K562 (cell line): ENCODE results near the gene MCU. TPM values are rescaled to one million over a fixed set of nuclear protein-coding genes. Genes with fewer than 3 reads are reported as not detected.

Experiments
- ATAC-seq: fragments of 200-7000 bp; cut with Tn5 transposase; 3 replicates; pipeline ENCODE4 v1.9.1; 2020; ENCODE audit warnings: moderate library complexity
- BruUV-seq: library from RNA; stranded (reverse); fragments of 400-500 nt; replicated peaks from 2 replicates; lab custom pipeline; 2021; lab: Mats Ljungman, UMichigan
- CTCF ChIA-PET: fragments of 300-600 bp; formaldehyde crosslinking; extraction: SDS; loops from one replicate; lab custom pipeline; 2021; ENCODE audit warnings: low intra/inter-chr PET ratio; lab: Yijun Ruan, JAX
- POLR2A ChIA-PET: fragments of 300-600, 350-650 bp; sonication (Branson Sonifier 250); formaldehyde crosslinking; extraction: SDS; loops from one replicate; lab custom pipeline; 2021; ENCODE audit warnings: antibody characterized with exemption, inconsistent platforms; lab: Yijun Ruan, JAX
- DNase-seq, 4 experiments: peaks; one replicate each; pipeline versions ENCODE4 v3.0.0 to v3.0.0-alpha.2; 2011 to 2018; ENCODE audit warnings: low spot score in 3 of 4, mixed read lengths in 3 of 4; ENCODE audit errors: extremely low read depth in 1 of 4
- FAIRE-seq: peaks from 2 replicates; lab custom pipeline; 2011; peaks lifted over from hg19 to GRCh38; lab: Jason Lieb, UNC
- H2AFZ ChIP-seq: 2 replicates; pipeline ENCODE4 v1.6.0; 2011; ENCODE audit warnings: low read depth, low read length, control low read depth, inconsistent platforms
- H3K27ac ChIP-seq: fragments of 200-600 bp; 3 replicates; pipeline ENCODE4 v1.8.0; 2011; ENCODE audit warnings: low read depth, mild to moderate bottlenecking, control low read depth, inconsistent platforms, low read length, moderate library complexity, mixed read lengths; ENCODE audit errors: extremely low read depth
- H3K27me3 ChIP-seq, 2 experiments: fragments of 300-600 bp in 1 of 2; 2 replicates in 1 of 2; 3 replicates in 1 of 2; pipeline versions ENCODE4 v1.6.0 to v1.8.0; 2011; ENCODE audit warnings: inconsistent platforms in 2 of 2, low read length in 2 of 2, mild to moderate bottlenecking in 1 of 2, mixed read lengths in 1 of 2, moderate library complexity in 1 of 2; ENCODE audit not compliant: control insufficient read depth in 2 of 2, insufficient read depth in 2 of 2
- H3K36me3 ChIP-seq: fragments of 300-600 bp; 3 replicates; pipeline ENCODE4 v1.8.0; 2011; ENCODE audit warnings: mild to moderate bottlenecking, low read length, inconsistent platforms; ENCODE audit not compliant: control insufficient read depth, insufficient read depth
- H3K4me1 ChIP-seq, 2 experiments: fragments of 200-600 bp in 1 of 2; replicated peaks in 1 of 2; 2 replicates in 1 of 2; 3 replicates in 1 of 2; pipeline versions ENCODE4 v1.5.1 to v1.8.0; 2011; ENCODE audit warnings: inconsistent platforms in 2 of 2, low read length in 2 of 2, mild to moderate bottlenecking in 1 of 2, mixed read lengths in 1 of 2, moderate library complexity in 1 of 2; ENCODE audit not compliant: control insufficient read depth in 2 of 2, insufficient read depth in 2 of 2
- H3K4me2 ChIP-seq: 2 replicates; pipeline ENCODE4 v1.6.1; 2011; ENCODE audit warnings: low read length, control low read depth, inconsistent platforms, mixed read lengths; ENCODE audit not compliant: insufficient read depth
- H3K4me3 ChIP-seq: fragments of 200-600 bp; sonication (generic), shearing (Covaris generic); 2 replicates; pipeline ENCODE4 v1.5.1; 2016; ENCODE audit warnings: control low read depth, inconsistent platforms
- H3K79me2 ChIP-seq: fragments of 200-600 bp; 3 replicates; pipeline ENCODE4 v1.8.0; 2011; ENCODE audit warnings: low read length, inconsistent platforms; ENCODE audit not compliant: control insufficient read depth, insufficient read depth
- H3K9ac ChIP-seq, 2 experiments: 2 replicates each; pipeline versions ENCODE4 v1.6.0 to v1.6.1; 2011; ENCODE audit warnings: low read depth in 2 of 2, low read length in 2 of 2, control low read depth in 1 of 2, inconsistent platforms in 1 of 2, mild to moderate bottlenecking in 1 of 2, mixed read lengths in 1 of 2; ENCODE audit not compliant: insufficient read depth in 1 of 2
- H3K9me1 ChIP-seq: one replicate; pipeline ENCODE4 v1.6.0; 2011; ENCODE audit warnings: inconsistent platforms, mild to moderate bottlenecking, low read length, moderate library complexity; ENCODE audit not compliant: control insufficient read depth, insufficient read depth
- H3K9me3 ChIP-seq: replicated peaks from 2 replicates; pipeline ENCODE4 v1.5.1; 2011; ENCODE audit warnings: low read depth, low read length, inconsistent platforms; ENCODE audit not compliant: control insufficient read depth, insufficient read depth
- H4K20me1 ChIP-seq: replicated peaks from 2 replicates; pipeline ENCODE4 v1.6.1; 2011; ENCODE audit warnings: low read length, inconsistent platforms, mixed read lengths; ENCODE audit not compliant: control insufficient read depth, insufficient read depth
- BHLHE40 ChIP-seq: IDR thresholded peaks from 2 replicates; pipeline ENCODE4 v1.6.1; 2011; ENCODE audit warnings: low read length, improper control_type of control experiment
- BRD9 ChIP-seq: fragments of 450-650 bp; IDR thresholded peaks from 2 replicates; pipeline ENCODE4 v1.6.1; 2018; ENCODE audit warnings: low read depth; ENCODE audit not compliant: partially characterized antibody
- HNRNPK ChIP-seq: fragments of 200-400 bp; formaldehyde crosslinking; IDR thresholded peaks from one replicate; pipeline ENCODE4 v1.6.1; 2018; ENCODE audit warnings: mild to moderate bottlenecking, low read depth, low read length; ENCODE audit not compliant: poor library complexity, severe bottlenecking
- ILF3 ChIP-seq: fragments of 450-650 bp; IDR thresholded peaks from 2 replicates; pipeline ENCODE4 v1.6.1; 2018; ENCODE audit warnings: antibody characterized with exemption, mild to moderate bottlenecking, moderate library complexity, borderline replicate concordance
- JUND ChIP-seq, 2 experiments: IDR thresholded peaks; 2 replicates in 1 of 2; 3 replicates in 1 of 2; pipeline ENCODE4 v1.6.1; 2011; ENCODE audit warnings: borderline replicate concordance in 2 of 2, low read depth in 2 of 2, low read length in 2 of 2, improper control_type of control experiment in 1 of 2, missing biosample characterization in 1 of 2, missing genetic modification characterization in 1 of 2, missing genetic modification reagents in 1 of 2
- KDM2B ChIP-seq: fragments of 250-450 bp; sonication (Bioruptor Pico); IDR thresholded peaks from 2 replicates; pipeline ENCODE4 v1.8.0; 2021; ENCODE audit warnings: mild to moderate bottlenecking, moderate library complexity
- SIRT6 ChIP-seq: IDR thresholded peaks from one replicate; pipeline ENCODE4 v1.6.1; 2012; ENCODE audit warnings: low read depth, mild to moderate bottlenecking, control low read depth, inconsistent platforms, low read length, moderate library complexity
- SMAD3 ChIP-seq: fragments of 450-650 bp; formaldehyde crosslinking; conservative IDR thresholded peaks from 2 replicates; pipeline ENCODE4 v1.4.0; 2020; ENCODE audit warnings: mild to moderate bottlenecking
- SMAD4 ChIP-seq: fragments of 250-450 bp; sonication (Bioruptor Pico); conservative IDR thresholded peaks from 2 replicates; pipeline ENCODE4 v1.8.0; 2021; ENCODE audit warnings: inconsistent platforms, mild to moderate bottlenecking, moderate library complexity
- ZBTB1 ChIP-seq: sonication (generic); formaldehyde crosslinking; IDR thresholded peaks from 2 replicates; pipeline ENCODE4 v1.8.1; 2023; ENCODE audit warnings: missing genetic modification reagents, low read depth, mild to moderate bottlenecking, borderline replicate concordance
- ZNF589 ChIP-seq: fragments of 200-800 bp; sonication (Bioruptor generic); IDR thresholded peaks from 2 replicates; pipeline ENCODE4 v1.6.1; 2016; ENCODE audit warnings: low read depth, missing genetic modification characterization, missing compliant biosample characterization
- WGBS: fragments of 100-300 bp; shearing (Covaris generic); methylation state at CpG from one replicate; pipeline ENCODE4 v1.1.6; 2016; ENCODE audit warnings: low coverage, mixed read lengths; ENCODE audit not compliant: insufficient coverage; ENCODE audit errors: missing lambda C conversion rate; 5-methylcytosine and 5-hydroxymethylcytosine counted together
- in situ Hi-C: fragments of 300-500 bp; cut with MboI; formaldehyde crosslinking; loops from 4 replicates; pipeline ENCODE4 v1.15.0; 2018; ENCODE audit warnings: inconsistent platforms, mixed read lengths
- intact Hi-C: fragments of 100-400 bp; cut with micrococcal nuclease; formaldehyde crosslinking; loops from 2 replicates; pipeline ENCODE4 v1.14.2; 2022
- polyA plus RNA-seq, 8 experiments: library from polyadenylated mRNA; depleted of rRNA in 4 of 8; stranded (reverse) in 5 of 8; unstranded in 3 of 8; fragments of >200 nt; fragmentation: Nextera tagmentation in 2 of 8; fragmentation: Illumina TruSeq in 1 of 8; extraction: Ambion mirVana in 2 of 8; extraction: Trizol in 1 of 8; gene quantifications; 2 replicates each; pipeline versions ENCODE4 v1.2.1 to v1.2.3, GENCODE V29; 2011 to 2014; ENCODE audit warnings: inconsistent platforms in 1 of 8, missing spikeins in 1 of 8
- total RNA-seq, 7 experiments: library from RNA; depleted of rRNA in 6 of 7; stranded (reverse); fragments of >200 nt in 6 of 7; fragmentation: Illumina TruSeq in 2 of 7; extraction: Trizol in 2 of 7; gene quantifications; 2 replicates each; pipeline versions ENCODE4 v1.2.1 to v1.2.3, GENCODE V29; 2011 to 2021; ENCODE audit warnings: low replicate concordance in 1 of 7
- TF ChIP-seq, protein P1 (sequence below): IDR thresholded peaks from 2 replicates; pipeline ENCODE4 v1.6.1; 2014; ENCODE audit warnings: antibody characterized with exemption

MCU gene
- total and polyA plus RNA-seq, 9 of the 15 experiments (the other 6 are each of a cell fraction or from before 2014, with no cell fraction given) = 8.2 to 88.8 (median 21.3) TPM

DNA sequence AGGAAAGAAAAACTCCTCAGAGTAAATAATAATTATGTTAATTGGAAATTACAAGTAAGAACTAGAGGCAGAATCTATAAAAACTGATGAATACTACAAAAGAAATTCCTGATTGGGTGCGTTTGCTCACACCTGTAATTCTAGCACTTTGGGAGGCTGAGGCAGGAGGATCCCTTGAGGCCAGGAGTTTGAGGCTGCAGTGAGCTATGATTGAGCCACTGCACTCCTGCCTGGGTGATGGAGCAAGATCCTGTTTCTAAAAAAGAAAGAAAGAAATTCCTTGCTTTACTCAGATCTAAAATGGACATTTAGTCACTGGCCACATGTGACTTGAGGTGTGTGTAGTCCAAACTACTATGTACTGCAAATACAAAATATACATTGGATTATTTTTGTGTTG is 42.0 kb downstream of the MCU start:
- H3K27me3 ChIP-seq = no peaks in the 10 kb centered on the region
- H4K20me1 ChIP-seq = no peaks in the 10 kb centered on the region
- BruUV-seq = no TSS peak
- FAIRE-seq = no peak
- in situ Hi-C loops = no loop called here
- no peak overlapping the region for H3K4me2 ChIP-seq
- WGBS = 53% methylated on average over 1 of the region's 1 CpG
- CTCF ChIA-PET = no interaction called here
- H2AFZ ChIP-seq = no peak overlapping the region
- no peaks in the 10 kb centered on the region for H3K9me1 ChIP-seq
- H3K4me1 ChIP-seq = peaks cover 5 to 6% of the 10 kb centered on the region in 2 experiments; a peak in 3 of 5 replicates
- no peak overlapping the region for H3K27ac ChIP-seq
- DNase-seq = no peak
- no peaks in the 10 kb centered on the region for H3K9me3 ChIP-seq
- POLR2A ChIA-PET = interaction anchor here (0.6 to 1.1 kb wide), 5 partner anchors 11 to 167 kb away, joined by 3 to 4 read pairs (median 3); no protein-coding TSS in a partner anchor
- H3K4me3 ChIP-seq = no peak overlapping the region
- ATAC-seq = no peak
- no peak overlapping the region for H3K9ac ChIP-seq
- H3K36me3 ChIP-seq = no peaks in the 10 kb centered on the region
- intact Hi-C loops = no loop called here
- H3K79me2 ChIP-seq = peaks cover 2% of the 10 kb centered on the region; the same call in 1 of the 3 replicates
- TF ChIP-seq HNRNPK (no peak), SIRT6 (no peak), ZBTB1 (CRISPR knock-in tag) (no peak), ILF3 (no peak), JUND (IDR thresholded peaks at IDR 0.05; ENCODE audit: borderline replicate concordance, low read depth, low read length) (no peak), JUND (tag; IDR thresholded peaks at IDR 0.05; ENCODE audit: borderline replicate concordance, low read depth, low read length) (no peak), BRD9 (no peak), ZNF589 (no peak), SMAD4 (CRISPR knock-in tag) (no peak), SMAD3 (CRISPR knock-in tag) (no peak), KDM2B (CRISPR knock-in tag) (no peak), BHLHE40 (no peak)
- TF ChIP-seq, protein P1, sequence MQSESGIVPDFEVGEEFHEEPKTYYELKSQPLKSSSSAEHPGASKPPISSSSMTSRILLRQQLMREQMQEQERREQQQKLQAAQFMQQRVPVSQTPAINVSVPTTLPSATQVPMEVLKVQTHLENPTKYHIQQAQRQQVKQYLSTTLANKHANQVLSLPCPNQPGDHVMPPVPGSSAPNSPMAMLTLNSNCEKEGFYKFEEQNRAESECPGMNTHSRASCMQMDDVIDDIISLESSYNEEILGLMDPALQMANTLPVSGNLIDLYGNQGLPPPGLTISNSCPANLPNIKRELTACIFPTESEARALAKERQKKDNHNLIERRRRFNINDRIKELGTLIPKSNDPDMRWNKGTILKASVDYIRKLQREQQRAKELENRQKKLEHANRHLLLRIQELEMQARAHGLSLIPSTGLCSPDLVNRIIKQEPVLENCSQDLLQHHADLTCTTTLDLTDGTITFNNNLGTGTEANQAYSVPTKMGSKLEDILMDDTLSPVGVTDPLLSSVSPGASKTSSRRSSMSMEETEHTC = no peak
